22Rv1 (cell line): ENCODE measurements around the gene ZNF692.
"Not testable (repeated sequence)": the region's sequence is repeated elsewhere in the genome, so short reads cannot be mapped to it uniquely, and the experiment has no call there.

Experiments
- H3K27ac ChIP-seq: fragments of 450-650 bp; 2 replicates; pipeline ENCODE4 v1.5.1; 2017
- ZFX ChIP-seq: fragments of 450-650 bp; IDR thresholded peaks from 2 replicates; pipeline ENCODE4 v1.6.1; 2017; ENCODE audit warnings: antibody characterized with exemption, borderline replicate concordance
- TF ChIP-seq, protein P1 (sequence below): fragments of 450-650 bp; IDR thresholded peaks from 2 replicates; pipeline ENCODE4 v1.5.1; 2017; ENCODE audit warnings: mild to moderate bottlenecking

The ZNF692 gene

DNA sequence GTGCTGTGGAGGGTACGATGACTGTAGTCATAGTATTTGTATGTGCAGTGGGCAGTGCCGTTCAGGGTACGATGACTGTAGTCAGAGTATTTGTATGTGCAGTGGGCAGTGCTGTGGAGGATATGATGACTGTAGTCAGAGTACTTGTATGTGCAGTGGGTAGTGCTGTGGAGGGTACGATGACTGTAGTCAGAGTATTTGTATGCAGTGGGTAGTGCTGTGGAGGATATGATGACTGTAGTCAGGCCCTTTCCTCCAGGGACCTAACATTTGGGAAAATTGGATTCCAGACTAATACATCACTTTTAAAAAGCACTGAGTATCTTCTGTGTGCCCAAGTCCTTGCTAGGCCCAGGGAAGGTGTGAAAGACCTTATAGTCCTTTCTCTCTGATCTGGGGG is 17.9 kb downstream of the ZNF692 start:
- TF ChIP-seq, protein P1, sequence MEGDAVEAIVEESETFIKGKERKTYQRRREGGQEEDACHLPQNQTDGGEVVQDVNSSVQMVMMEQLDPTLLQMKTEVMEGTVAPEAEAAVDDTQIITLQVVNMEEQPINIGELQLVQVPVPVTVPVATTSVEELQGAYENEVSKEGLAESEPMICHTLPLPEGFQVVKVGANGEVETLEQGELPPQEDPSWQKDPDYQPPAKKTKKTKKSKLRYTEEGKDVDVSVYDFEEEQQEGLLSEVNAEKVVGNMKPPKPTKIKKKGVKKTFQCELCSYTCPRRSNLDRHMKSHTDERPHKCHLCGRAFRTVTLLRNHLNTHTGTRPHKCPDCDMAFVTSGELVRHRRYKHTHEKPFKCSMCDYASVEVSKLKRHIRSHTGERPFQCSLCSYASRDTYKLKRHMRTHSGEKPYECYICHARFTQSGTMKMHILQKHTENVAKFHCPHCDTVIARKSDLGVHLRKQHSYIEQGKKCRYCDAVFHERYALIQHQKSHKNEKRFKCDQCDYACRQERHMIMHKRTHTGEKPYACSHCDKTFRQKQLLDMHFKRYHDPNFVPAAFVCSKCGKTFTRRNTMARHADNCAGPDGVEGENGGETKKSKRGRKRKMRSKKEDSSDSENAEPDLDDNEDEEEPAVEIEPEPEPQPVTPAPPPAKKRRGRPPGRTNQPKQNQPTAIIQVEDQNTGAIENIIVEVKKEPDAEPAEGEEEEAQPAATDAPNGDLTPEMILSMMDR, result no peak
- no peak for TF ChIP-seq ZFX
- peak overlapping the region; percentile 12; the same call in 1 of the 2 replicates for H3K27ac ChIP-seq

DNA sequence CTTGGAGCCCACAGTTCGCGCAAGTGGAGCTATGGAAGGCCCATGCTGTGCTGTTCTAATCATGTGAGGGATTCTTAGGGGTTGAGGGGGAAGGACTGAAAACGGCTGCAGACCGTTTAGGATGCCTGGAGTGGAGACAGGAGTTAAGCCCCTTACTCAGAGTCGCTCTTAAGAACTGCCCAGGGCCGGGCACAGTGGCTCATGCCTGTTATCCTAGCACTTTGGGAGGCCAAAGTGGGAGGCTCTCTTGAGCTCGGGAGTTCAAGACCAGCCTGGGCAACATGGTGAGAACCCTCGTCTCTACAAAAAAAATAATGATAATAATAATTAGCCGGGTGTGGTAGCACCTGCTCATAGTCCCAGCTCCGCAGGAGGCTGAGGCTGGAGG is 19.7 kb downstream of the ZNF692 start:
- H3K27ac ChIP-seq, result peak overlapping the region; percentile 100
- no peak for TF ChIP-seq ZFX
- TF ChIP-seq, protein P1, result no peak

DNA sequence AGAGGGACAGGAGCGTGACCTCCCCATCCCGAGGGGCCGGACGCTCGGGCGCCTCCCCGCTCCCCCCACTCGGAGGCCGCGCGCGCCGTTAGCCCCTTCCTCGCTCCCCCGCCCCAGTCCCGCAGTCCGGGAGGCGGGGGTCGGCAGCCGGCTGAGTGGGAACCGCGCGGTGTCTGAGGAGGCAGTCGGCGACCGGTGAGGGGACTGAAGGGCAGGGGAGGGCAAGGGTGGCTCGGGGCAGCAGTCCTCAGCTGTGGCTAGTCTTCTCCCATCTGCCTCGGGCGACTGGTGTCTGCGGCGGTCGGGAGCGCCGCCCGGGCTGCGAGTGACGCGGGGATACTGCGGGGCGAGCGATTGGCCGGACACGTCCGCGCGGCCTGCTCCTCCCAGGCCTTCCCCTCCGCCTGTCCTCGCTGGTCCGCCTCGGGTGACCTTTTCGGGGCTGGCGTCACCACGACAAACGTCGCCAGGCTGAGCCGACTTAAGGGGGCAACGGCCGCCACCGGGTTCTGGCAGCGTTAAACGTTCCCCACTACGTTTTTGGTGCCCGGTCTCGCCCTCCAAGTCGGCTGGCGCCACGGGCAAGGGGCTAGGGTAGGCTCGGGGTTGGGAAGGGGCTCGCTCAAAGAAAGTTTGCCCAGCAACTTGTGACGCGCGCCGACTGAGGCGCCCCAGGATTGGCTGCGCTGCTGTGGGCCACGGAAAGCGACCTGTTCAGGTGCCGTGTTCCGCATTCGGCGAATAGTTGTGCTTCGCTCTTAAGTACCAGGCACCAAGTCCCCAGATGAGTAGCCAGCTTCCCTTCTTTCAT is 20.3 kb downstream of the ZNF692 start:
- H3K27ac ChIP-seq, result peak overlapping the region; percentile 100
- TF ChIP-seq, protein P1, result no peak
- TF ChIP-seq ZFX, result no peak

DNA sequence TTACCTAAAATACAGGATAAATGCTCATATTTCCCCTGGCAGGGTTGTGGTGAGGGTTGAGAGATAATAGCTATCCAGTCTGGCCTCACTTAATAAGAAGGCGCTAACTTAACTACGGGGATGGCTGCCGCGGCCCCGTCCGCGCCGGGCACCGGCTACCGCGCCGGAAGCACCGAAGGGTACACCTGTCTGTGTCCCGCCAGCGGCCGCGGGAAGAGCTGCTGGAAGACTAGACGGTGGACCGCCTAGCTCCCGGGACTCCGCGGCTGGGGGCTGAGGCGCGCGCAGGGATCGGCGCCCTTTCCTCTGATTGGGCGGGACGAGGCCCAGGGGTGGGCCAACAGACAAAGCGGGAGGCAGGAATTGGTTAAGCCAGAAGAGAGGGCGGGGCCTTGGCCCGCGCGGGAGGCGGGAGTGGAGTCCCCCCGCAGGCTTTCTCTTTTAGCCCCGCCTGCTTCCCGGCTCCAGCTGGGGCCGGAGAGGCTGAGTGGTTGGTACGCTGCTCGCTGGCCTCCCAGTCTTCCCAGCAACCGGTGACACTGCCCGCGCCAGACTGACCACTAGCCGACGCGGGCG is 21.0 kb downstream of the ZNF692 start, which contains the start of gene ZNF672:
Gene ZNF672 (plus strand): TSS at position 444 of the 576 bp plus-strand sequence. CDS start 9,051 bp downstream, outside the sequence.
- TF ChIP-seq, protein P1, result no peak
- no peak for TF ChIP-seq ZFX
- peak within 1 kb of the TSS; percentile 100 for H3K27ac ChIP-seq

DNA sequence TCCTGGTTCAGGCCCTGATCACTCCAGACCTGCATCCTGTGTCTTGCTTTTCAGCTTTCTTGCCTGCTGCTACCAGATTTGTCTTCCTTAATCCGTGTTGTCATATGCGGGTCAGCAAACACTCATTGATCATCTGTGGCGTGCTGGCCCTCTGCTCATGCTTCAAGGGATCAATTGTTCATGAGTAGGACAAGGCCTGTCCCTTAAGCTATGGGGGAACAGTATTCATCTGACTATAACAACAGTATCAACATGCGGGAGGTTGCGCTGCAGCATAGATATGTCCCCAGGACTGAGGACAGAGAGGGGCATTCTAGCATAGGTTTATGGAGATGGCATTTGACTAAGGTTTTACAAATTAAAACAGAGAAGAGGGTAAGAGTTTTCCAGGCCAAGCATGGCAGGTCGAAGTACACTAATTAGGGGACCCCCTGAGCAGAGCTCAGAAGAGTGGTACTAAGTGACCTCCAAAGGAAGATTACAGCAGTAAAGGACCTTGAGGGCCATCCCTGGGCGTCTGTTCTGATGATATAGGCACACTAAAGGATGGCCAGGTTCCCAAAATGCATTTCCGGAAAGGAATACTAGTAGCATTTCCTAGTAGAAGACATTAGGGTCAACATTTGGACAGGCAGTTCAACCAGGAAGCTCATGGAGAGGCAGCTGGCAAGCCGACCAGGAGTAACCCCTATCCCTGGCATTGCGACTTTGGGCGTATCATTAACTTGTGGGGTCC is 21.7 kb downstream of the ZNF692 start:
- H3K27ac ChIP-seq, result peak overlapping the region; percentile 100
- TF ChIP-seq, protein P1, result no peak
- no peak for TF ChIP-seq ZFX

DNA sequence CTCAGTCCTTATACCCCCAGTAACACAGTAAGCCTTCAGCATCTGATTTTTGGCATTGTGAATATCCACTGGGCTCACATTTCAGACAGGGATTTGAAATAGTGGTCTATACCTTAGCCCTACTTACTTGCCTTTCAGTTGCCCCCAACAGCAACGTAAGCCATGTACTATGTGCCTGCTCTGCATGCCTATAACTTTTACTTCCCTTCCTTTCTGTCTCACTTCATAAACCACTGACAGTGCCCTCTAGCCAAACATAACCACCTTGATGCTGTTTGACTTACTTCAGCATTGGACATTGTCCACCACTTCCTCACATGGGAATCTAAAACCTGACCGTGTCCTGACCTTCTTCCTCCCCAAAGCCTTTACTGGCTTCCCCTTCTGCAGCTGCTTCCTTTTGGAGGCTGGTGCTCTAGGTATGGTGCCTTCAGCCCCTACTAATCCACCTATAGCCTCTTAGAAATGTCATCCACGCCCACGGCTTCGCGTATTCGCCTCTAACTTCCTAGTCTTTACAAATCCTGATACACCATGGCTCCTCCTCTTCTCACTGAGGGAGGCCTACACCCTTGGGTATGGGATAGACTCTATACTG is 24.4 kb downstream of the ZNF692 start:
- TF ChIP-seq ZFX, result no peak
- TF ChIP-seq, protein P1, result no peak
- H3K27ac ChIP-seq, result no peak overlapping the region

DNA sequence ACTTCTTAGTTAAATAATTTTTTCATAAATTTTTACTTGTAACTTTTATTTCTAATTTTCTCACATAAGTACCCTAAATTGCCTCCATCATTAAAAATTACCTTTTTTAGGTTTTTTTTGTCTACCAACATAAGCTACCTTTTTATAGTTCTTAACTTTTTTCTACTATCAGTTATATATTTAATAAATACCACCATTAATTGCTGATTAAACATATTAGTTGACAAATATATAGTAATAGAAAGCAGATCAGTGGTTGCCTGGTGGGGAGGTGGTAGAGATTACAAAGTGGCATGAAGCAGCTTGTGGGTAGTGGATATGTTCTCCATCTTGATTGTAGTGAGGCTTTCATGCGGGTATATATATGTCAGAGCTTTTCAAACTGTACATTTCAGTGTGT is 27.0 kb downstream of the ZNF692 start:
- H3K27ac ChIP-seq, result no peak overlapping the region
- TF ChIP-seq ZFX, result no peak

DNA sequence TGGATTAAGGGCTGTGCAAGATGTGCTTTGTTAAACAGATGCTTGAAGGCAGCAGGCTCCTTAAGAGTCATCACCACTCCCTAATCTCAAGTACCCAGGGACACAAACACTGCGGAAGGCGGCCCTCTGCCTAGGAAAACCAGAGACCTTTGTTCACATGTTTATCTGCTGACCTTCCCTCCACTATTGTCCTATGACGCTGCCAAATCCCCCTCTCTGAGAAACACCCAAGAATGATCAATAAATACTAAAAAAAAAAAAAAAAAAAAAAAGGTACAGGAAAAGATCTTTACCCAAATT is 28.2 kb downstream of the ZNF692 start:
- H3K27ac ChIP-seq, result not testable (repeated sequence)
